SHP77 treated with DMSO at 0.1 percent for 48 hours (cell line): ENCODE results near the gene JARID2.
"Not testable (repeated sequence)": the region's sequence is repeated elsewhere in the genome, so short reads cannot be mapped to it uniquely, and the experiment has no call there.

ENCODE experiments used
- DNase-seq: peaks from one replicate; lab custom pipeline; 2025; lab: John Stamatoyannopoulos, UW

JARID2 gene

GRCh38 chr6:15265787-15266186 lies 19.9 kb downstream of the JARID2 start:
- no peak for DNase-seq

DNA sequence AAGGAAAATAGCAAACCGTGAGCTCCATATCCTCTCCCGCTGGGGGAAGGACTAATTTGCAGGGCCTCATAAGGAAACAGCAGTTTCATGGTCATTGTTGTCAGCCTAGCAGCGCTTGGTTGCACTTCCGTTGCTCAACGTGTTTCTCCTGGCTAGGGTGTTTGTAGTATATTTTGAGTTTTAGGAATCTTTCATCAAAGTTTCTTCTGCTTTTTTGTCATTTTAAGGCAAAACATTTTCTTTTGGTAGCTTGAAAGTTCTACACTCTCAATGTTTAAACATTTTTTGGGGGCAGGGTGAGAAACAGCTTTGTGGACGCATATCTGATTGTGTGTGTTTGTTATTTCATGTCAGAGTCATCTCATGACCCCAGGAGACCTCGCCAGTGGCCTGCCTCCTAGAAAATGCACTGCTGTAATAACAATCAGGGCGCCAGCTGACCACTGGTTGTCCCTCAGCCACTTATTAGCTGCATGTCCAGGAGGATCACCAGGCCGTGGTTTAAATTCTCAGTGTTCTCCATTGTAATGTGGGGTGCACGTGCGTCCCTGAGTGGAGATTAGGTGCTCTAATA lies 20.6 kb downstream of the JARID2 start:
- DNase-seq = no peak

DNA sequence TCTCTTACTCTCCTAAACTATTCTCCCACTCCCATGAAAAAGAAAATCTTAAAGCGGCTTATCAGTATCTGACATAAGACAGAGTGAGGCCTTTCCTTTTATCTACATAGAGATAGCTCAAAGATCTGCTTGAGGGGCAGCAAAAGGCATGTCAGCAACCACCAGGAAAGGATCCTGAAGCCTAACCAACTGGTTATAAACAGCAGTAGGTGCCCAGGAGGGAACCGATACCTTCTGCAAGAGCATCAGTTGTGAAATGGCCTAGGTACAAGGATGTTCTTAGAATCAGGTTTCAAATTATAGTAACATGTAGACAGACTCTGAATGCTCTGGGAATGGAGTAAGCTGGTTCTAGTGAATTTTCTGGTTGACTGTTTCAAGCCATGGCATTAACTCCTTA lies 21.4 kb downstream of the JARID2 start:
- DNase-seq = no peak

DNA sequence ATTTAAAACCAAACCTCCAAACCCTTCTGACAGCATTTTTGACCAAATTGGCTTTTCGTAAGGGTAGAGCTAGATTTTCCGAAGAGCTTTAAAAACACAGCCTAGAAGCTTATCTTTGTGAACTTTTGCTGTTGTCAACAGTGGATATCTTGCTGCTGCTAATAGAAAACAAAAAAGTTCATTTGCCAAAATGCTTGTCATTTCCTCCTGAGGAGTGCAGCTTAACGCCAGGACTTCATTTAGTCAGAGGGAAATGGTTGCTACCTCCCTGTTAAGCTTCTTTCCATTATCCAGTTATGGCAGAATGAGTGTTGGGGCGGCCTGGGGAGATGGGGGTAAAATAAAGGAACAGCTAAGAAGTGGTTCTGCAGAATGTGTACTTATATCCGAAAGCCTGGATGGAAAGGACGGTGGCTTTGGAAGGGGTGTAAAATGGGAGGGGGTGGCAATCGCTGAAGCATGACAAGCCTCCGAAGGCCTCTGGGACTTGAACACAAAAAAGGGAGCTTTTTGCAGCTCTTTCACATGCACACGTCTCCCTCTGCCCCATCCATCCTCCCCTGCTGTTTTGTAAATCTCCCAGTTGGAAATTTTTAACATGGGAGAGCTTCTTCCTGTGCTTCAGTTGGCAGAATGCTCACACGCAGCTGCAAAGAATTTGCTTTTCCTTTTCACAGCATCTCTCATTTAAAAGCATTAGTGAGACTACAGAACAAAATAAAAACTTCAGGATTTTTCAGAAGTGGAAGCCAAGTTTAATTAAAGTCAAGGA lies 22.5 kb downstream of the JARID2 start:
- no peak for DNase-seq

GRCh38 chr6:15269011-15269410 lies 23.1 kb downstream of the JARID2 start:
- DNase-seq = no peak

DNA sequence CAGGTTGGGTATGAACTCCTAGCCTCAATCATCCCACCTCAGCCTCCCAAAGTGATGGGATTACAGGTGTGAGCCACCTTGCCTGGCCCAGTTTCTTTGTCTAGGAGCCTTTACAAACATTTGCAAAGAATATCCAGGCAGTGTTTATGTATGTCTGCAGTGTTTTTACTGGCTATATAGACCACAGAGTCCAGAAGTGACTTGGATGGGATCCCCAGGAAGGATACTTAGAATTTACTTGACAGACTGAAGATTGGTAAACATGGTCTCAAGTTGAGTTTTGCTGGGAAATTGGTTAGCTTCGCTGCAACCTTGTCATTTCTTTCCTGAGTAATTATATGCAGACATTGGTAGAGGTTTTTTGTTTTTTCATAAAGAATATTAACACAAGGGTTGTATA lies 23.8 kb downstream of the JARID2 start:
- DNase-seq = no peak

- DNase-seq = no peak
These were observed 24.5 kb downstream of the JARID2 start for GRCh38 chr6:15270402-15270801.

DNA sequence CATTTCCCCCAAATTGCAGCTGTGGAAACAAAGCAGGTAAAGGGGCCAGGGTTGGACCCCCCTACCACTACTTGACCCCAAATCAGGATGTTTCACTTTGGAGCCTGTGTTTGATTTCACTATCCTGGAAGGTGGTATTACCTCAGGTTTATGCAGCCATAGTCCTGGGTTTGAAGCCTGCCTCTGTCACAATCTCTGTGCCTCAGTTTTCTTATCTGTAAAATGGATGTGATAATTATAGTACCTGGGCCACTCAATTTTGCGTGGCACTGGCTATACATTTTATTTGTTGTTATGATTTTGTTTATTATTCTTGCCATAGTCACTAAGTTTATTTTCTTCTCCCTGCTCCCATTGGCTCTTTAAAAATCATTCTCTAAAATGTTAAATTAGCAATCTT lies 26.7 kb downstream of the JARID2 start:
- no peak for DNase-seq

DNA sequence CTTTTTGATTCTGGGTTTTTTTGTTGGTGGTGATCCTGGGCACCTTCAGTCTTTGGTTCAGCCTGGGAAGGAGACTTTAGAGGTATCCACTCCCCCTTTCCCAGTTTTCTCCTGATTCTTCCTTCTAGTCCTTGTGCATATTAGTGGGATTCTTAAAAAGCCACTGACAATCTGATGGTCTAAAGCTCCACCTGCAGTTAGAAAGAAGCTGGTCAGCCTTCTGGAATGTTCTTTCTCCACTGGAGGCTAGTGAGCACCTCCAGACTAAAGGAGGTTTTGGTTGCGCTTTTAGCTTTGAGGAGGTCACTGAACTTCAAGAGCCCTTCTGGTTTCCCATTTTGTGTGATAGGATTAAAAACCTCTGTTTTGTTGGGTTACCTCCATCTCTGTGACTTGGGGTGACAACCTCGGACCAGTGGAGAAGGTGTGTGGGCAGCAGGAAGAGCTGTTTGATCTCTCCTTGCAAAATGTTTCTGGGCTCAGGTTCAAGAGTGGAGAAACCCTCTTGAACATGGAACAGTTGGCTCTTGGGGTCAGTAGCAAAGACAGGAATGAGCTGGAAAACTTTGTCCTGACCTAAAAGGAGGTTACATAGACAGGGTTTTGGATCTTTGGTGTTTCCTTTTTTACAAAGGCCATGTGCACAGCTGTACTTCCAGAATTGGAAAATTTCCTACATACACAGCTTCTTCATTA lies 29.0 kb downstream of the JARID2 start:
- no peak for DNase-seq

GRCh38 chr6:15276036-15276985 lies 30.4 kb downstream of the JARID2 start:
- DNase-seq = no peak

GRCh38 chr6:15279047-15279661 lies 33.3 kb downstream of the JARID2 start:
- DNase-seq = no peak

DNA sequence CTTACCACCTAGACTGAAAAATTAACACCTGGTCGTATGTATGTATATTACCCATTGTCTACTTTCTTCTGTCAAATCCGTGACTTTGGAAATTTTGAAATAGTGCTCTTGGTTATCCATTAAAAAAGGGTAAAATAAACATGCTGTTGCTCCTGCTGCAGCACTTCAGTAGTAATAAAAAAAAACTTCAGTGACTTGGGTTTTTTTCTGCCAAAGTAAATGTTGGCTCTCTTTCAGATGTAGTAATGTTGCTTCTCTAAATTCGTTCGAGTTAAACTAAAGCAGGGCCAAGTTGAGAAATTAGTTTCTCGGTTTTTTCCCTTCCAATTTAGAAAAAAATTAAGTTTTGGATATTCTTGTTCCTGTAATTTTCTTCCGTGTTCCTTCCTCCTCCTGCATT lies 34.2 kb downstream of the JARID2 start:
- no peak for DNase-seq

DNA sequence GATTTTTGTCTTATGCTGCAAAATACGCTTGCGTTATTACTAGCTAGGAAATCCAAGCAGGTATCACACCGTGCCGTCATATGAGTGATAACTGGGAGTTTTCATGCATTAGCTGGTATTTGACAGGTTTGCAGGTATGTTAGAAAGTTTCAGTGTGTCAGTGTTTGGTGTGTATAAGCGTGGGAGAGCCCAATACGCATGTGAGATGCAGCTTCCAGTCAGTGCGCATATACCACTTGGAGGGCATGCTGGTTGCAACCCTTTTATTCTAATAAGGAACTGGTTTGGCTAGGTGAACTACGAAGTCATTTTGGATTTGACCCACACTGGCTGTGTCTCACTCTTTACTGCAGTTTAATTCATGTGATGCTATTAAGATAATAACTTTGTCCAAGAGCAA lies 35.1 kb downstream of the JARID2 start:
- no peak for DNase-seq

GRCh38 chr6:15282334-15282733 lies 36.5 kb downstream of the JARID2 start:
- no peak for DNase-seq

- no peak for DNase-seq
These were observed 38.1 kb downstream of the JARID2 start for GRCh38 chr6:15283986-15284361.

DNA sequence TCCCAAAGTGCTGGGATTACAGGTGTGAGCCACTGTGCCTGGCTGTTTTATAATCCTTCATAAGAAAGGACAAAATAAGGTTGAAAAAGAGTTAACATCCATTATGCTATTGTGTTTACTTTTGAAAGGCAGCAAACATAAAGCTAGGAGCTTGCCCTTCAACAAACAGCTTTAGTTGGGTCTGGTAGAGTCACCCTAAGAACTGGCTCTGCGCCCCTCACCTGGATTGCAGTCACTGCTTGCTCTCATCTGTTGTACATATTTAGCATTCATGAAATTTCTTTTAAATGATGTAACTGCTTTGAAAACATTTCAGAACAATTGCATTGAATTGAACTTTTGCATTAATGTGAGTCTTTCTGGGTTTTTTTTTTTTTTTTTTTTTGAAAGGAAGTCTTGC lies 38.9 kb downstream of the JARID2 start:
- no peak for DNase-seq

DNA sequence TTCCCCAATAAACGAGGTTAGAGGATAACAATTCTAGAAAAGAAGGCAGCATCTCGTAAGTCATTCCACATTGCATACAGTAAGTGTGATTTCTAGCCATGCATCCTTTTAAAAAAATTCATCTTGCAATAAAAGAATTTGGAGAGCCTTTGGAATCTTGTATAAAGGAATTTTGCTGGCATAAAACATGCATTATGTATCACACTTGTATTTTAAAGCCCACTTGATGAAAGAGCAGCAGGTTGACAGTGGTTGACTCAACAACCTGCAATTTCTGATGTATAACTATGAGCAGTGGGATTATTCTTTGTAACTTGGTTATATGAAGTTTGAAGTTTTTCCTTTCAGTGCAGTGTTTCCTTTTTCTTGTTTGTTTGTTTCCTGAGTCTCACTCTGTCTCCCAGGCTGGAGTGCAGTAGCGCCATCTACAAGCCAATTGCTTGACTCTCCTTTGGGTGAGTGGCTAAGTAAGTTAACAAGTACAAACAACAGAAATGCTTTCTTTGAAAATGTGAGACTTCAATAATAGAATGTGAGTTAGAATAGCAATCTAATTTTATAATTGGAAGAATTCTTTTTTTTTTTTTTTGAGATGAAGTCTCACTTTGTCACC lies 39.9 kb downstream of the JARID2 start:
- no peak for DNase-seq

- no peak for DNase-seq
These were observed 42.0 kb downstream of the JARID2 start for GRCh38 chr6:15287670-15288375.

- no peak for DNase-seq
These were observed 43.0 kb downstream of the JARID2 start for GRCh38 chr6:15288856-15289255.

- not testable (repeated sequence) for DNase-seq
These were observed 43.6 kb downstream of the JARID2 start for GRCh38 chr6:15289456-15289855.
